PC-3 (cell line): ENCODE measurements around the gene ERN2. TPM values are rescaled to one million over a fixed set of nuclear protein-coding genes. Genes with fewer than 3 reads are reported as not detected.

Experiments
- ATAC-seq: fragments of 200-7000 bp; cut with Tn5 transposase; 2 replicates; pipeline ENCODE4 v1.9.1; 2020; ENCODE audit warnings: mild to moderate bottlenecking, moderate library complexity
- BruUV-seq: library from RNA; stranded (reverse); fragments of 400-500 nt; replicated peaks from 2 replicates; lab custom pipeline; 2021; lab: Mats Ljungman, UMichigan
- CTCF ChIA-PET: fragments of 300-600 bp; sonication (Branson Sonifier 250); formaldehyde crosslinking; loops from one replicate; lab custom pipeline; 2022; ENCODE audit warnings: antibody characterized with exemption; lab: Charles Lee
- POLR2A ChIA-PET: fragments of 300-600 bp; sonication (Branson Sonifier 250); formaldehyde crosslinking; loops from one replicate; lab custom pipeline; 2022; ENCODE audit warnings: antibody characterized with exemption; ENCODE audit not compliant: unreplicated experiment; lab: Charles Lee
- DNase-seq: peaks from one replicate; pipeline ENCODE4 v3.0.0-alpha.2; 2015
- H2AFZ ChIP-seq: fragments of 300-600 bp; sonication (generic); 2 replicates; pipeline ENCODE4 v1.6.0; 2016; ENCODE audit warnings: antibody characterized with exemption, low read length
- H3F3A ChIP-seq: fragments of 300-600 bp; sonication (generic); one replicate; pipeline ENCODE4 v1.6.0; 2017; ENCODE audit warnings: antibody characterized with exemption, low read length, control low read depth, mild to moderate bottlenecking; ENCODE audit not compliant: unreplicated experiment
- H3K27ac ChIP-seq: fragments of 300-600 bp; sonication (generic); 2 replicates; pipeline ENCODE4 v1.5.1; 2016; ENCODE audit warnings: mild to moderate bottlenecking, low read length
- H3K27me3 ChIP-seq: fragments of 300-600 bp; sonication (generic); 2 replicates; pipeline ENCODE4 v1.6.1; 2016; ENCODE audit warnings: low read length, mixed read lengths
- H3K36me3 ChIP-seq: fragments of 300-600 bp; sonication (generic); 2 replicates; pipeline ENCODE4 v1.6.1; 2016; ENCODE audit warnings: low read depth, mixed run types, low read length, mixed read lengths
- H3K4me1 ChIP-seq: fragments of 300-600 bp; sonication (generic); 2 replicates; pipeline ENCODE4 v1.5.1; 2016; ENCODE audit warnings: low read length; ENCODE audit not compliant: insufficient read depth
- H3K4me2 ChIP-seq: fragments of 300-600 bp; sonication (generic); 2 replicates; pipeline ENCODE4 v1.6.0; 2016; ENCODE audit warnings: low read length
- H3K4me3 ChIP-seq: fragments of 300-600 bp; sonication (generic); 2 replicates; pipeline ENCODE4 v1.5.1; 2016; ENCODE audit warnings: mild to moderate bottlenecking, low read length, mixed read lengths
- H3K79me2 ChIP-seq: fragments of 300-600 bp; sonication (generic); 2 replicates; pipeline ENCODE4 v1.6.1; 2017; ENCODE audit warnings: low read length, mixed read lengths
- H3K9ac ChIP-seq: fragments of 300-600 bp; sonication (generic); 2 replicates; pipeline ENCODE4 v1.6.0; 2016; ENCODE audit warnings: mild to moderate bottlenecking, low read length
- H3K9me2 ChIP-seq: fragments of 300-600 bp; sonication (generic); replicated peaks from 2 replicates; pipeline ENCODE4 v1.6.1; 2016; ENCODE audit warnings: mixed run types, low read length, mixed read lengths
- H3K9me3 ChIP-seq: fragments of 300-600 bp; sonication (generic); 2 replicates; pipeline ENCODE4 v1.6.1; 2016; ENCODE audit warnings: low read length, mixed read lengths
- H4K20me1 ChIP-seq: fragments of 300-600 bp; sonication (generic); 2 replicates; pipeline ENCODE4 v1.6.1; 2016; ENCODE audit warnings: low read length, mixed read lengths
- CTCF ChIP-seq: fragments of 300-600 bp; sonication (generic); conservative IDR thresholded peaks from 2 replicates; pipeline ENCODE4 v1.5.1; 2017; ENCODE audit warnings: antibody characterized with exemption, low read depth, mild to moderate bottlenecking, low read length
- EZH2 ChIP-seq: fragments of 300-600 bp; sonication (generic); IDR thresholded peaks from one replicate; pipeline ENCODE4 v1.6.1; 2017; ENCODE audit warnings: antibody characterized with exemption, mild to moderate bottlenecking, low read length; ENCODE audit not compliant: unreplicated experiment
- EZH2phosphoT487 ChIP-seq: fragments of 300-600 bp; sonication (generic); IDR thresholded peaks from 2 replicates; pipeline ENCODE4 v1.6.1; 2018; ENCODE audit warnings: mild to moderate bottlenecking, antibody characterized with exemption, low read length, borderline replicate concordance
- intact Hi-C: fragments of 100-400 bp; cut with micrococcal nuclease; formaldehyde crosslinking; loops from 2 replicates; pipeline ENCODE4 v1.9.0; 2023
- total RNA-seq: library from RNA; depleted of rRNA; stranded (reverse); fragments of >200 nt; gene quantifications from 2 replicates; pipeline ENCODE4 v1.2.3, GENCODE V29; 2014; rRNA removed

The ERN2 gene
- total RNA-seq, 1 experiment from 2014 or later = not detected

- peak within 1 kb of the TSS; percentile 91 for H2AFZ ChIP-seq
- peak within 1 kb of the TSS; percentile 99 for H3K4me2 ChIP-seq
- peak within 1 kb of the TSS; percentile 98 for H3K9ac ChIP-seq
- H3K36me3 ChIP-seq = peaks cover 5% of the 10 kb centered on the region
- BruUV-seq = TSS peak; percentile 73
- no peaks in the 10 kb centered on the region for H4K20me1 ChIP-seq
- peaks cover 52% of the 10 kb centered on the region for H3K79me2 ChIP-seq
- H3F3A ChIP-seq = no peaks in the 10 kb centered on the region
- ATAC-seq (peak; percentile 96), DNase-seq (peak; percentile 90)
- POLR2A ChIA-PET = interaction anchor here (0.9 kb wide), 1 partner anchor 14 kb away, joined by 3 read pairs; no protein-coding TSS in a partner anchor
- H3K4me1 ChIP-seq = peaks cover 7% of the 10 kb centered on the region
- intact Hi-C loops = no loop called here
- no peaks in the 10 kb centered on the region for H3K27me3 ChIP-seq
- peak within 1 kb of the TSS; percentile 100 for H3K4me3 ChIP-seq
- H3K9me3 ChIP-seq = no peaks in the 10 kb centered on the region
- H3K27ac ChIP-seq = peak within 1 kb of the TSS; percentile 50
- CTCF ChIA-PET = no interaction called here
- no peaks in the 10 kb centered on the region for H3K9me2 ChIP-seq
- TF ChIP-seq EZH2 = no peak
- TF ChIP-seq EZH2phosphoT487 = no peak
- TF ChIP-seq CTCF = no peak
These were observed 71.9 kb downstream of the ERN2 start, which contains the start of the genes DCTN5 and PALB2 for GRCh38 chr16:23640931-23641765. Gene DCTN5 (plus strand): TSS chr16:23641466. CDS start chr16:23641543, 77 bp downstream. Gene PALB2 (minus strand): TSS chr16:23641310. CDS start chr16:23641157, 153 bp downstream.

- TF ChIP-seq EZH2phosphoT487 (no peak), CTCF (no peak), EZH2 (no peak)
- no peaks in the 10 kb centered on the region for H3K9me3 ChIP-seq
- H3K4me1 ChIP-seq = peaks cover 7% of the 10 kb centered on the region
- ATAC-seq (no peak; the same call in 1 of the 2 replicates), DNase-seq (no peak)
- H3F3A ChIP-seq = no peaks in the 10 kb centered on the region
- H2AFZ ChIP-seq = peak overlapping the region; percentile 91
- H3K9me2 ChIP-seq = no peaks in the 10 kb centered on the region
- BruUV-seq = no TSS peak
- H3K27ac ChIP-seq = peak overlapping the region; percentile 50
- intact Hi-C loops = no loop called here
- peak overlapping the region; percentile 100 for H3K4me3 ChIP-seq
- POLR2A ChIA-PET = interaction anchor here (0.9 kb wide), 1 partner anchor 14 kb away, joined by 3 read pairs; no protein-coding TSS in a partner anchor
- no peaks in the 10 kb centered on the region for H4K20me1 ChIP-seq
- peak overlapping the region; percentile 98 for H3K9ac ChIP-seq
- peaks cover 46% of the 10 kb centered on the region for H3K79me2 ChIP-seq
- peak overlapping the region; percentile 99 for H3K4me2 ChIP-seq
- peaks cover 8% of the 10 kb centered on the region for H3K36me3 ChIP-seq
- H3K27me3 ChIP-seq = no peaks in the 10 kb centered on the region
- CTCF ChIA-PET = no interaction called here
These were observed 72.4 kb downstream of the ERN2 start for GRCh38 chr16:23640615-23640930.

Other genes starting within 250 kb of the ERN2 start
- 26.5 and 29.0 TPM in 2 replicates for gene GGA2, start 202.7 kb downstream of the ERN2 start, total RNA-seq
- gene EARS2, start 155.9 kb downstream of the ERN2 start, total RNA-seq = 23.7 and 31.6 TPM in 2 replicates
- 69.7 and 85.3 TPM in 2 replicates for gene UBFD1, start 155.5 kb downstream of the ERN2 start, total RNA-seq
- gene NDUFAB1, start 116.9 kb downstream of the ERN2 start, total RNA-seq = 158 and 228 TPM in 2 replicates
- gene PALB2, start 71.9 kb downstream of the ERN2 start, total RNA-seq = 4.9 and 7.0 TPM in 2 replicates
- 19.7 and 29.1 TPM in 2 replicates for gene DCTN5, start 71.8 kb downstream of the ERN2 start, total RNA-seq
- 58.6 and 67.8 TPM in 2 replicates for gene PLK1, start 34.3 kb downstream of the ERN2 start, total RNA-seq
- gene CHP2, start 41.8 kb upstream of the ERN2 start, total RNA-seq = not detected in 2 replicates
- not detected in 2 replicates for gene PRKCB, start 122.8 kb upstream of the ERN2 start, total RNA-seq